Nephron (organoid): ENCODE results near the gene PPP1R1B.
"Not testable (repeated sequence)": the region's sequence is repeated elsewhere in the genome, so short reads cannot be mapped to it uniquely, and the experiment has no call there.

Source experiments
- H3K27ac Mint-ChIP-seq, 3 experiments: 2 replicates each; pipeline ENCODE4 v1.8.0; 2020; ENCODE audit warnings: mixed read lengths in 3 of 3, mild to moderate bottlenecking in 2 of 3, moderate library complexity in 1 of 3
- H3K27me3 Mint-ChIP-seq: 2 replicates; pipeline ENCODE4 v1.8.0; 2021; ENCODE audit warnings: low read depth, mild to moderate bottlenecking, moderate library complexity, mixed read lengths
- H3K36me3 Mint-ChIP-seq: 2 replicates; pipeline ENCODE4 v1.8.0; 2020; ENCODE audit warnings: low read depth, mixed read lengths
- H3K4me1 Mint-ChIP-seq: 2 replicates; pipeline ENCODE4 v1.8.0; 2020; ENCODE audit warnings: mixed read lengths
- H3K4me3 Mint-ChIP-seq, 3 experiments: 2 replicates each; pipeline ENCODE4 v1.8.0; 2020; ENCODE audit warnings: mild to moderate bottlenecking in 3 of 3, mixed read lengths in 3 of 3, moderate library complexity in 2 of 3
- H3K9me3 Mint-ChIP-seq: 2 replicates; pipeline ENCODE4 v1.8.0; 2020; ENCODE audit warnings: mixed read lengths
- CTCF ChIP-seq, 3 experiments: fragments of 200-600 bp; sonication (generic); IDR thresholded peaks; one replicate each; pipeline ENCODE4 v1.5.0; 2021; ENCODE audit warnings: antibody characterized with exemption in 3 of 3; ENCODE audit not compliant: unreplicated experiment in 3 of 3

The PPP1R1B gene

DNA sequence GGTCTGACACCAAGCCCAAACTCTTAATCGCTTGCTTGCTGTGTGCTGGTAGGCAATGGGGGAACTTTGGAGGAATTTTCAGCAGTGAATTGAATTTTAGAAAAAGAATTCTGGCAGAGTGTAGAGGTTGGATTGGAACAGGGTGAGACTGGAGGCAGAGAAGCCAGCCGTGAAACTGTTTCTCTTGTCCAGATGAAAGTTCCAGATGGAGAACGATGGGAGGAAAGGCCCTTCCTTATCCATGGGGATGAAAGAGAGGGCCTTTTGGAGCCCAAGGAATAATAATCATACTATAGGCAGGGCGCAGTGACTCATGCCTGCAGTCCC lies 45.0 kb upstream of the PPP1R1B start:
- H3K9me3 Mint-ChIP-seq = no peaks in the 10 kb centered on the region
- H3K27ac Mint-ChIP-seq = no peak overlapping the region
- H3K27me3 Mint-ChIP-seq = peaks cover 36% of the 10 kb centered on the region
- no peak overlapping the region for H3K4me3 Mint-ChIP-seq
- H3K36me3 Mint-ChIP-seq = peaks cover 3% of the 10 kb centered on the region
- no peak for TF ChIP-seq CTCF (IDR thresholded peaks at IDR 0.05; ENCODE audit: unreplicated experiment in 3 of 3)
- peaks cover 9% of the 10 kb centered on the region for H3K4me1 Mint-ChIP-seq

DNA sequence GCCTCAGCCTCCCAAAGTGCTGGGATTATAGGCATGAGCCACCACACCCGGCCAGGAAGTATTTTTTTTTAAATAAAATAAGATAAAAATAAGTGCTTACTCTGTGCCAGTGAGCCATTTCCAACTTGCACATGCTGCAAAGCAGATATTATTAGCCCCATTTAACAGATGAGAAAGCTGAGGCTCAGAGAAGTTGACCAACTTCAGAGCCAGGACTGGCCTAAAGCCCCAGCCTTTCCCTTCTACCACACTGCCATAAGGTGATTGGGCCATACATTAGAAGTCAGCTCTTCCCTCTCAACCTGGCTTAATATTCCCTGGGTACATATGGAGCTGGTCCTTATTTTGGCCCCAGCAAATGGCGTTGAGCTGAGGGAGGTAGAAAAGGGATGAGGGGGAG lies 44.1 kb upstream of the PPP1R1B start:
- Mint-ChIP-seq H3K4me1 (peaks cover 9% of the 10 kb centered on the region), H3K27ac (no peak overlapping the region), H3K9me3 (no peaks in the 10 kb centered on the region), H3K27me3 (peaks cover 43% of the 10 kb centered on the region), H3K36me3 (peaks cover 3% of the 10 kb centered on the region), H3K4me3 (no peak overlapping the region)
- TF ChIP-seq CTCF (IDR thresholded peaks at IDR 0.05; ENCODE audit: unreplicated experiment in 3 of 3) = no peak

DNA sequence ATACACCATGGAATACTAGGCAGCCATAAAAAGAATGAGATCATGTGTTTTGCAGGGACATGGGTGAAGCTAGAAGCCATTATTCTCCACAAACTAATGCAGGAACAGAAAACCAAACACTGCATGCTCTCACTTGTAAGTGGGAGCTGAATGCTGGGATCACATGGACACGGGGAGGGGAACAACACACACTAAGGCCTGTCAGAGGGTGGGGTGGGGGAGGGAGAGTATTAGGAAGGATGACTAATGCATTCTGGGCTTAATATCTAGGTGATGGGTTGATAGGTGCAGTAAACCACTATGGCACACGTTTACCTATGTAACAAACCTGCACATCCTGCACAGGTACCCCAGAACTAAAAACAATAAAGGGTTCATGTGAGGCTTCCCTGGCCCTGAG lies 36.6 kb upstream of the PPP1R1B start:
- H3K27me3 Mint-ChIP-seq = peaks cover 81% of the 10 kb centered on the region
- not testable (repeated sequence) for H3K27ac Mint-ChIP-seq, H3K36me3 Mint-ChIP-seq, H3K9me3 Mint-ChIP-seq, H3K4me1 Mint-ChIP-seq, H3K4me3 Mint-ChIP-seq

- TF ChIP-seq CTCF (IDR thresholded peaks at IDR 0.05; ENCODE audit: unreplicated experiment in 3 of 3) = no peak
- no peak overlapping the region for H3K4me3 Mint-ChIP-seq
- no peak overlapping the region for H3K27ac Mint-ChIP-seq
- peaks cover 13% of the 10 kb centered on the region for H3K4me1 Mint-ChIP-seq
- H3K36me3 Mint-ChIP-seq = no peaks in the 10 kb centered on the region
- peaks cover 5% of the 10 kb centered on the region for H3K9me3 Mint-ChIP-seq
- peaks cover 95% of the 10 kb centered on the region for H3K27me3 Mint-ChIP-seq
Observed at GRCh38 chr17:39591958-39592954, 34.5 kb upstream of the PPP1R1B start.

DNA sequence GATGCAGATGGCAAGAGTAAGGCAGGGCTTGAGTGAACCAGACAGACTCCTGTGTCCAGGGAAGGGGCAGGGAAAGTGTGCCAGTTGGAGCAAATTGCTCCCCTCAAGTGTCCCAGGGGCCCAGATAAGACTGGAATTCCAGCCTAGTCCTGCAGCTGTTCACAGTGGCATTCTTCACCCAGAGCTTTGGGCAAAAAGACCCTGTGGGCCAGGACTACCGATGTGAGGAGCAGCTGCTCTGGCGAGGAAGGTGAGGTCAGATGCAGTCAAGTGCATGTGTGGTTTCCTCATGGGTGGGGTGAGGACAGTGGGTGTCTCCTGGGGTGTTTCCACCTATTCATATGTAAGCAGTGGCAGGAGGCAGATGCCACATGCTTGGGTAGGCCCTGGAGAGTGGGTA lies 33.4 kb upstream of the PPP1R1B start:
- H3K4me1 Mint-ChIP-seq = peaks cover 19% of the 10 kb centered on the region
- TF ChIP-seq CTCF (IDR thresholded peaks at IDR 0.05; ENCODE audit: unreplicated experiment in 3 of 3) = no peak
- H3K27me3 Mint-ChIP-seq = peaks cover 96% of the 10 kb centered on the region
- no peaks in the 10 kb centered on the region for H3K36me3 Mint-ChIP-seq
- peak overlapping the region in 1 of 3 experiments; percentile 17 for H3K4me3 Mint-ChIP-seq
- H3K9me3 Mint-ChIP-seq = peaks cover 5% of the 10 kb centered on the region
- H3K27ac Mint-ChIP-seq = no peak overlapping the region

- Mint-ChIP-seq H3K4me3 (no peak overlapping the region), H3K36me3 (no peaks in the 10 kb centered on the region), H3K4me1 (peaks cover 19% of the 10 kb centered on the region), H3K9me3 (peaks cover 5% of the 10 kb centered on the region), H3K27me3 (peaks cover 96% of the 10 kb centered on the region), H3K27ac (no peak overlapping the region)
- no peak for TF ChIP-seq CTCF (IDR thresholded peaks at IDR 0.05; ENCODE audit: unreplicated experiment in 3 of 3)
Observed at GRCh38 chr17:39595294-39595693, 31.5 kb upstream of the PPP1R1B start.
